Peyer's patch (tissue), 4 donors: ENCODE data around the gene TMEM132C. TPM values are rescaled to one million over a fixed set of nuclear protein-coding genes. Genes with fewer than 3 reads are reported as not detected.

ENCODE experiments used
- DNase-seq, 3 donors: peaks; one replicate each; pipeline ENCODE4 v3.0.0-alpha.2; 2017 to 2019
- H3K27ac ChIP-seq, 4 donors: fragments of 200-600 bp; sonication (generic); one replicate each; pipeline ENCODE4 v1.5.1; 2016 to 2019
- H3K27me3 ChIP-seq, 2 donors: fragments of 200-600 bp; sonication (generic); one replicate each; pipeline ENCODE4 v1.5.1; 2019
- H3K36me3 ChIP-seq, 3 donors: fragments of 200-600 bp; sonication (generic); one replicate each; pipeline ENCODE4 v1.5.1; 2016 to 2019
- H3K4me1 ChIP-seq, 4 donors: fragments of 200-600 bp; sonication (generic); one replicate each; pipeline ENCODE4 v1.5.1; 2016 to 2019
- H3K4me3 ChIP-seq, 4 donors: fragments of 200-600 bp; sonication (generic); 1 replicate in 3 of 4; 2 replicates in 1 of 4; pipeline ENCODE4 v1.5.1; 2016 to 2019; ENCODE audit warnings: mild to moderate bottlenecking in 1 of 4
- H3K9me3 ChIP-seq, 4 donors: fragments of 200-600 bp; sonication (generic); one replicate each; pipeline ENCODE4 v1.5.1; 2016 to 2019; ENCODE audit warnings: mild to moderate bottlenecking in 1 of 4
- POLR2A ChIP-seq, 2 donors: fragments of 450-650 bp; IDR thresholded peaks; one replicate each; pipeline ENCODE4 v1.5.1; 2017; ENCODE audit warnings: antibody characterized with exemption in 2 of 2, mild to moderate bottlenecking in 2 of 2, moderate library complexity in 2 of 2
- total RNA-seq, 4 donors: library from RNA; depleted of rRNA; stranded (reverse); fragments of >200 nt; gene quantifications; one replicate each; pipeline ENCODE4 v1.1.0, GENCODE V29; 2016
- TF ChIP-seq, protein P1 (sequence below), 6 experiments: fragments of 450-650 bp in 4 of 6; fragments of 200-600 bp in 2 of 6; sonication (generic) in 1 of 6; IDR thresholded peaks; one replicate each; pipeline ENCODE4 v1.5.1; 2017 to 2019; ENCODE audit warnings: antibody characterized with exemption in 6 of 6, mild to moderate bottlenecking in 3 of 6, moderate library complexity in 1 of 6

Gene TMEM132C
- total RNA-seq, 4 donors from 2014 or later: 0.88 to 5.0 (median 2.0) TPM

DNA sequence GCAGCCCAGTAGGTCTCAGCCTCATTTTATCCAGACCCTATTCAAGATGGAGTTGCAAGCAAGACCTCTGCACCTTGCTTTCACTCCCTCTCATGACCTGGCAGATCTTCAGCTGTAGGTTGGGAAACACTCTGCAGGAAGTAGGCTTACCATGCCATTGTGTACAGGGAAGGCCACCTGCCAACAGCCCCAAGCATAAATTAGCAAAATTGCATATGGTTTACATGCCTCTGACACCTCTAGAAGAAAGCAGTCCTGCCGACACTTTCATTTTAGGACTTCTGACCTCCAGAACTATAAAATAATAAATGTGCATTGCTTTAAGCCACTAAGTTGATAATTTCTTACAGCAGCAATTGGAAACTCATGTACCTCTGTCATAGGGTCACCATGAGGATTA, 459.9 kb downstream of the TMEM132C start:
- H3K4me3 ChIP-seq: no peak overlapping the region
- DNase-seq: peak in 1 of 3 donors; percentile 77
- H3K9me3 ChIP-seq: no peaks in the 10 kb centered on the region
- peaks cover 0 to 3% (median 0%) of the 10 kb centered on the region in 4 donors for H3K4me1 ChIP-seq
- TF ChIP-seq POLR2A (IDR thresholded peaks at IDR 0.05): no peak
- TF ChIP-seq, protein P1, sequence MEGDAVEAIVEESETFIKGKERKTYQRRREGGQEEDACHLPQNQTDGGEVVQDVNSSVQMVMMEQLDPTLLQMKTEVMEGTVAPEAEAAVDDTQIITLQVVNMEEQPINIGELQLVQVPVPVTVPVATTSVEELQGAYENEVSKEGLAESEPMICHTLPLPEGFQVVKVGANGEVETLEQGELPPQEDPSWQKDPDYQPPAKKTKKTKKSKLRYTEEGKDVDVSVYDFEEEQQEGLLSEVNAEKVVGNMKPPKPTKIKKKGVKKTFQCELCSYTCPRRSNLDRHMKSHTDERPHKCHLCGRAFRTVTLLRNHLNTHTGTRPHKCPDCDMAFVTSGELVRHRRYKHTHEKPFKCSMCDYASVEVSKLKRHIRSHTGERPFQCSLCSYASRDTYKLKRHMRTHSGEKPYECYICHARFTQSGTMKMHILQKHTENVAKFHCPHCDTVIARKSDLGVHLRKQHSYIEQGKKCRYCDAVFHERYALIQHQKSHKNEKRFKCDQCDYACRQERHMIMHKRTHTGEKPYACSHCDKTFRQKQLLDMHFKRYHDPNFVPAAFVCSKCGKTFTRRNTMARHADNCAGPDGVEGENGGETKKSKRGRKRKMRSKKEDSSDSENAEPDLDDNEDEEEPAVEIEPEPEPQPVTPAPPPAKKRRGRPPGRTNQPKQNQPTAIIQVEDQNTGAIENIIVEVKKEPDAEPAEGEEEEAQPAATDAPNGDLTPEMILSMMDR (IDR thresholded peaks at IDR 0.05): no peak
- peak overlapping the region in 1 of 4 donors; percentile 72 for H3K27ac ChIP-seq
- H3K27me3 ChIP-seq: no peaks in the 10 kb centered on the region
- no peaks in the 10 kb centered on the region for H3K36me3 ChIP-seq

DNA sequence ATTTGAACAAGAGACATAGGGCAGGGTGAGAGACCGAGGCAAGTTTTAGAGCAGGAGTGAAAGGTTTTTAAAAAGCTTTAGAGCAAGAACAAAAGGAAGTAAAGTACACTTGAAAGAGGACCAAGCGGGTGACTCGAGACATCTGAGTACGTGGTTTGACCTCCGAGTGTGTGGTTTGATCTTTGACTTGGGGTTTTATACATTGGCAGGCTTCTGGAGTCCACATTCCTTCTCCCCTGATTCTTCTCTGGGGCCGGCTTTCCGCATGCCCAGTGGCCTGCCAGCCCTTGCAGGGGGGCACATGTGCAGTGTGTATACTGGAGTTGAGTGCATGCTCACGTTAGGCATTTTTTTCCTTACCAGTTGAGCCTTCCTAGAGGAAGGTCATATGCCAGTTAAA, 460.5 kb downstream of the TMEM132C start:
- Histone ChIP-seq H3K27me3 (no peaks in the 10 kb centered on the region), H3K4me3 (no peak overlapping the region), H3K4me1 (peaks cover 0 to 3% (median 0%) of the 10 kb centered on the region in 4 donors), H3K27ac (peak overlapping the region in 2 of 4 donors; percentile 46 to 64), H3K9me3 (no peaks in the 10 kb centered on the region), H3K36me3 (no peaks in the 10 kb centered on the region)
- no peak for TF ChIP-seq POLR2A (IDR thresholded peaks at IDR 0.05)
- TF ChIP-seq, protein P1 (IDR thresholded peaks at IDR 0.05): no peak
- no peak for DNase-seq

DNA sequence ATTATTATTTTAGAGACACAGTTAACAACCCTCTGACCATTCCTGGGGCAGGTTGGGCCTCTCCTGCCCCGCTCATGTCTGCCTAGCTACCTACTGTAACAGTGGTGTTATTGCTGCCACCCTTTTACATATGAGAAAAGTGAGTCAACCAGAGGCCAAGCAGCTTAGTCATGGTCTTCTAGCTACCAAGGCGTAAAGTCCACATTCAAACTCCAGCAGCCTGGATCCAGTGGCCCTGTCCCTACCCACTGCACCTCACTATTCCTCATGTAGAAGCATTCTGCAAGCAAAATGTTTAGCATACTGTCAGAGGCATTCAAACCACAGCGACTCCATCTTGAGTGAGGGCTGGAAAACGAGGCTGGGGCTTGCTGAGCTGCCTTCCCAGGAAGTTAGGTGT, 461.0 kb downstream of the TMEM132C start:
- DNase-seq: peak in 2 of 3 donors; percentile 54 to 70
- H3K9me3 ChIP-seq: no peaks in the 10 kb centered on the region
- H3K36me3 ChIP-seq: no peaks in the 10 kb centered on the region
- TF ChIP-seq, protein P1 (IDR thresholded peaks at IDR 0.05): no peak
- no peak for TF ChIP-seq POLR2A (IDR thresholded peaks at IDR 0.05)
- H3K4me1 ChIP-seq: peaks cover 0 to 3% (median 0%) of the 10 kb centered on the region in 4 donors
- H3K27ac ChIP-seq: peak overlapping the region in 2 of 4 donors; percentile 46 to 64
- no peaks in the 10 kb centered on the region for H3K27me3 ChIP-seq
- no peak overlapping the region for H3K4me3 ChIP-seq

DNA sequence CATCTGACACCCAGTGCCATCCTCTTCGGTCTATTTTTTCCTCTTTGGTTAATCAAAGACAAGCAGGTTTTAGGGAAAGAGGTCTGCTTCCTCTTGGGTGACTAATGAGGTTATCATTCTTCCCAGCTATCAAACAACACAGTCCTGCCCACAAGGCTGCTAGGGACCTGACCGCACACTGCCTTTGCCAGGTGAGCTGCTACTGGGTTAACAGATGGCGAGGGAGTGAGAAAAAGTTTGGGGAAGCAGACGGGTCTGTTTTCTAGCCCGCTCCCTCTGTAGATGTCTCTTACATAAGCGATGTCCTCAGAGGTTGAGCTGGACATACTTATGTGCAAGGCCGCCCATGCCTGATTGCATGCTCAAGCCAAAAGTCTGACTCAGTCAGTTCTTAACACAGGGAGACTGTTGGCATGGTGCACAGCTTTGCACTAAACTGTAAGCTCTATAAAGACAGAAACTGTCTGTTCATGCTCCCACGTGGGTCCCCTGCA, 462.7 kb downstream of the TMEM132C start:
- TF ChIP-seq, protein P1 (IDR thresholded peaks at IDR 0.05): no peak
- no peak for TF ChIP-seq POLR2A (IDR thresholded peaks at IDR 0.05)
- Histone ChIP-seq H3K27me3 (no peaks in the 10 kb centered on the region), H3K9me3 (no peaks in the 10 kb centered on the region), H3K36me3 (no peaks in the 10 kb centered on the region), H3K27ac (no peak overlapping the region), H3K4me3 (no peak overlapping the region), H3K4me1 (peaks cover 0 to 3% (median 0%) of the 10 kb centered on the region in 4 donors)
- no peak for DNase-seq

DNA sequence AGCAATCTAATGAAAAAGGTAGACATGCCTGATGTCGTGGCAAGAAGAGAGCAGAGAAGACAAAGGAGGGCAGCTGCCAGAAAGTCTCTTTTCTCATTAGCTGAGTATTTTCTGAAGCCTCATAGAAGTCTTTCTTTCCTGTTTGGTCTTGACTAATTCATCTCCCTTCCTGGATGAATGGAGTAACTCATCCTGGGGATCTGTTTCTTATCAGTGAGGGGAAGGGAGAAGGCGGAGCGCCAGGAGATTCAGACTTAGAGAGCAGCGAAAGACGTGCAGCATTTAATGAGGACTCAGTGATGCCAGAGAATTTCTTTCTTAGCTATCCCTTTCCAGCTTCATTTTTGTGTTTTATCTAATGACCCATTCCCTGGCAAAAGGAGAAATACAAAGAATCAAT, 467.4 kb downstream of the TMEM132C start:
- Histone ChIP-seq H3K4me3 (no peak overlapping the region), H3K4me1 (no peaks in the 10 kb centered on the region), H3K27ac (no peak overlapping the region), H3K9me3 (peaks cover 0 to 4% (median 0%) of the 10 kb centered on the region in 4 donors), H3K36me3 (no peaks in the 10 kb centered on the region), H3K27me3 (no peaks in the 10 kb centered on the region)
- no peak for DNase-seq
- TF ChIP-seq, protein P1 (IDR thresholded peaks at IDR 0.05): no peak
- TF ChIP-seq POLR2A (IDR thresholded peaks at IDR 0.05): no peak
